GM21381 (cell line): Measurements from ENCODE around the gene PGAM2.

Experiments used
- ATAC-seq: cut with Tn5 transposase; IDR thresholded peaks from one replicate; pipeline ENCODE4 v1.9.1; 2021; ENCODE audit warnings: mild to moderate bottlenecking, moderate library complexity; ENCODE audit not compliant: unreplicated experiment

The PGAM2 gene

GRCh38 chr7:44065431-44066110 lies at the start of gene PGAM2:
TSS of gene PGAM2 (minus strand) at chr7:44065567. CDS start at chr7:44065529, 38 bp downstream.
- no peak for ATAC-seq

DNA sequence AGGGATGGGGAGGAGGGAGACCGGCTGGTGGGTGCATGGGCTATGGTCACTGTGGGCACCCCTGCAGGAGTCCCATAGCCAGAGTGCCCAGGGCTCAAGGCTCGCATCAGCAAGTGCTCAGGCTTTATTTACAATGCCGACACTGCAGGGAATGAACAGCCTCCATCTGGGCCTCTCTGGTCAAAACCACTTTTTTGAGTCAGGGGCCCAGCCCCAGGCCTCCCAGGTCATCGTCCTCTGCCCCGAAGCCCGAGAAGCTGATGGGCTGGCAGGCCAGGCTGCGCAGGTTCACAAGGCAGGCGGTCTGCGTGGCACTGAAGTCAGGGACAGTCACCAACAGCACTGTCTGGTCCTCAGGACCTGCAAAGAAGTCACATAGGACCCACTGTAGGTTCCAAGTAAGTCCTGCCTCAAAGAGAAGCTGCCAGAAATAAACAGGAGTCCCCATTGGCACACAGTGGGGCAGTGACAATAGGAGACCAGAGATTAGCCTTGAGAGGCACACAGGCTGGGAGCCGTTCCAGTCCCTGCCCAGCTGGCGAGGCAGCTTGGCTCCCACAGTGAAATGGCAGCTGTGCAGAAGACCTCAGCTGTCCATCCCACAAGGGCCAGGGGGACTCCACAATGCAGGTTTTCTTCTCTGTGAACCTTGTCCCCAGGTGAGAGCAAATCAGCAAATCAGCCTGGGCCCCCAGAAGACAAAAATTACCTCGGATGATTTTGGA lies 49.4 kb upstream of the PGAM2 start:
- ATAC-seq: no peak

GRCh38 chr7:44113764-44114354 lies 48.5 kb upstream of the PGAM2 start:
- ATAC-seq: no peak

DNA sequence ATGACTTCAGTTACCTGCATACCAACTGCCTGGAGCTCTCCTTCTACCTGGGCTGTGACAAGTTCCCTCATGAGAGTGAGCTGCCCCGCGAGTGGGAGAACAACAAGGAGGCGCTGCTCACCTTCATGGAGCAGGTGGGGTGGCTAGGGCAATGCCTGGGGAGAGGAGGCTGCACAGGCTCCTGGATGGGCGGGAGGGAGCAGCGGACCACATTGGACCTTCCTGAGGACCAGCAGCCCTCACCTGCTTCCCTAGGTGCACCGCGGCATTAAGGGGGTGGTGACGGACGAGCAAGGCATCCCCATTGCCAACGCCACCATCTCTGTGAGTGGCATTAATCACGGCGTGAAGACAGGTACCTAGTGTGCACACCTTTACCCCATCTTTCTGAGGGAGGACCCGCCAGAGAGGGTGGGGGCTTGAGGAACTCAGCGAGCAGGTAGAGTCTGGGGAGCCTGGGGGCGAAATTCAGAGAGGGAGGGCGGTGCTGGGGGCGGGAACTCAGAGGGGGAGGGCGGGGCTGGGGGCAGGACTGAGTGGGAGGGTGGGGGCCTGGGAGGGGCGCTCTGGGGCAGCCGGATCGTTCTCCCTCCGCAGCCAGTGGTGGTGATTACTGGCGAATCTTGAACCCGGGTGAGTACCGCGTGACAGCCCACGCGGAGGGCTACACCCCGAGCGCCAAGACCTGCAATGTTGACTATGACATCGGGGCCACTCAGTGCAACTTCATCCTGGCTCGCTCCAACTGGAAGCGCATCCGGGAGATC lies 47.8 kb upstream of the PGAM2 start:
- no peak for ATAC-seq

DNA sequence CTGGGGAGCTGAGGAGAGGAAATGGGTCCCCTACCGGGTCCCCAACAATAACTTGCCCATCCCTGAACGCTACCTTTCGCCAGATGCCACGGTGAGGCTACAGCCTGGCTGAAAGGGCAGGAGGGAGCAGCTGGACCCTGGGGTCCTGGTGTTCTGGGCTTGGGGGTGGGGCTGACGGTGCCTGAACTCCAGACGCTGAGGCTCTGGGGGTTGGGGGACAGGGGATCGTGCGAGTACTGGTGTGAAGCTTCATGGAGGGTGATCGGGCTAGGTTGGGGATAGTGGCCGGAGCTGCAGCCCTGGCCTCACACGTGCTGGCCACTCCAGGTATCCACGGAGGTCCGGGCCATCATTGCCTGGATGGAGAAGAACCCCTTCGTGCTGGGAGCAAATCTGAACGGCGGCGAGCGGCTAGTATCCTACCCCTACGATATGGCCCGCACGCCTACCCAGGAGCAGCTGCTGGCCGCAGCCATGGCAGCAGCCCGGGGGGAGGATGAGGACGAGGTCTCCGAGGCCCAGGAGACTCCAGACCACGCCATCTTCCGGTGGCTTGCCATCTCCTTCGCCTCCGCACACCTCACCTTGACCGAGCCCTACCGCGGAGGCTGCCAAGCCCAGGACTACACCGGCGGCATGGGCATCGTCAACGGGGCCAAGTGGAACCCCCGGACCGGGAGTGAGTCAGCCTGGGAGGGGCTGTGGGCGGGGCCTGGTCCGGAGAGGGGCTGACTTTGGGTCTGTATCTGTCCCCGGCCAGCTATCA lies 47.0 kb upstream of the PGAM2 start:
- no peak for ATAC-seq

GRCh38 chr7:44111761-44112160 lies 46.4 kb upstream of the PGAM2 start:
- no peak for ATAC-seq

- no peak for ATAC-seq
Observed at GRCh38 chr7:44110719-44111635, 45.6 kb upstream of the PGAM2 start.

GRCh38 chr7:44109991-44110390 lies 44.6 kb upstream of the PGAM2 start:
- no peak for ATAC-seq

DNA sequence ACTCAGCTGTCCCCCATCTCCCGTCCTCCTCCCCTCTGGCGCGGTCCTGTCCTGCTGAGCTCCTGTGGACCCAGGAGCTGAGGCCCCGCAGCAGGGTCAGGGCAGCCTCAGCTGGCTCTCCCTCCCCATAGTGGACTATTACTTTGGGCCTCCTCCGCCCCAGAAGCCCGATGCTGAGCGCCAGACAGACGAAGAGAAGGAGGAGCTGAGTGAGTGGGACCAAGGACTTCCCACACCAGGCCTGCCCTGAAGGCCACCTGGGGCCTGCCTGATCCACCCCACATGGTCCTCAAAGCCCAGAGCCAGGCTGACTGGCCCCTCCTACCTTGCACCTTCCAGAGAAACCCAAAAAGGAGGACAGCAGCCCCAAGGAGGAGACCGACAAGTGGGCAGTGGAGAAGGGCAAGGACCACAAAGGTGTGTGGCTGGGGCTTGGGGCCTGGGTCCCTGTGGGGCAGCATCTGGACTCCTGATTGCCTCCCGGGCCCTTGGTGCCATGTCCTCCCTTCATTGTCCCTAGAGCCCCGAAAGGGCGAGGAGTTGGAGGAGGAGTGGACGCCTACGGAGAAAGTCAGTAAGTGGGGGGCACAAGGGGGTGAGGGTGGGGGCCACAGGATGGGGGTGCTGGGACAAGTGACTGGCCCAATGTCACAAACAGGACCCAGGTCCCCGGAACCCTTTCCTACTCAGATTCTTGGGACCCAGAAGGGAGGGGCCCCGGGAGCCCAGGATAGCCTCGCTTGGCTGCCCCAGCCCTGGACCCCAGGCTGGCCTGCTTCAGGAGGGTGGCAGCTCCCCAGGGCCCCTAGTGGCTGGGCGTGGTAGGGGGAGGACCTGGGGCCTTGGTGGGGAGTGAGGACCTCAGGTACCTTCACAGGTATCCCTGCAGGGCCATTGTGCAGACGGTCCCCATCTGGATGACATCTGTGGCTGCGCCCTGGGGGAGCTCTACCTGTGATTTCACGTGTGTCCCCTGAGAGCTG lies 43.7 kb upstream of the PGAM2 start:
- no peak for ATAC-seq

DNA sequence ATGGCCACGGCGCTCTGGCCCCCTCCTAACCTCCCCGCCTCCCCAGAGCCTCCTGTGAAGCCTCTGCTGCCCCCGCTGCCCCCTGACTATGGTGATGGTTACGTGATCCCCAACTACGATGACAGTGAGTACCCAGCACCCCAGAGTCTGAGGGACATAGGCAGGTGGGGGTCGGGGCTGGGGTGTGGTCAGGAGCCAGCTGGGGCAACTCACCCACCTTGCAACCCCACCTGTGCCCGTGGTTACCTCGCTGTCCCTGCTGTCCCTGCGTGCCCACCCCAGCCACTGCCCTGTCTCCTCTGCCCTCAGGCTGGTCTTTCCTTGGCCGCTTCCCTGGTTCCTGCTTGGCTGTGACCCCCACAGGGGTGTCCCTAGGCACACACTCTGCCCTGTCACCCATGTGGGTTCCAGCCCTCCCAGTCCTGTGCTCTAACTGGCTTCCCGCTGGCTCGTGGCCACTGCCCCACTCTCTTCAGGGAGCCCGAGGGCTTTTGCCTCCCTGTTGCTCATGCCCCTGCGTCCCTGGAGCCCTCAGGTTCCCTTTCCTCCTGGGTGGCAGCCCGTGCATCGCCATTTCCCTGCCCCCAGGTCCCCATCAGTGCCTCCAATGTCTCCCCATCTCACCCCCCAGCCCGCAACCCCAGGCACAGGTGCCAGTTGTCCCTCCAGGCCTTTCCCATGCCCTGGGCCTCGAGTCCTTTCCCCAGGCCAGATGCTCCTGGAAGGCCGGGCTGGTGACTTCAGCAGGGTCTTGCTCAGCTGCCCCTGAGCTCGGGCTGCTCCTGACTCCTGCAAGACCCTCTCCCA lies 42.8 kb upstream of the PGAM2 start:
- no peak for ATAC-seq

DNA sequence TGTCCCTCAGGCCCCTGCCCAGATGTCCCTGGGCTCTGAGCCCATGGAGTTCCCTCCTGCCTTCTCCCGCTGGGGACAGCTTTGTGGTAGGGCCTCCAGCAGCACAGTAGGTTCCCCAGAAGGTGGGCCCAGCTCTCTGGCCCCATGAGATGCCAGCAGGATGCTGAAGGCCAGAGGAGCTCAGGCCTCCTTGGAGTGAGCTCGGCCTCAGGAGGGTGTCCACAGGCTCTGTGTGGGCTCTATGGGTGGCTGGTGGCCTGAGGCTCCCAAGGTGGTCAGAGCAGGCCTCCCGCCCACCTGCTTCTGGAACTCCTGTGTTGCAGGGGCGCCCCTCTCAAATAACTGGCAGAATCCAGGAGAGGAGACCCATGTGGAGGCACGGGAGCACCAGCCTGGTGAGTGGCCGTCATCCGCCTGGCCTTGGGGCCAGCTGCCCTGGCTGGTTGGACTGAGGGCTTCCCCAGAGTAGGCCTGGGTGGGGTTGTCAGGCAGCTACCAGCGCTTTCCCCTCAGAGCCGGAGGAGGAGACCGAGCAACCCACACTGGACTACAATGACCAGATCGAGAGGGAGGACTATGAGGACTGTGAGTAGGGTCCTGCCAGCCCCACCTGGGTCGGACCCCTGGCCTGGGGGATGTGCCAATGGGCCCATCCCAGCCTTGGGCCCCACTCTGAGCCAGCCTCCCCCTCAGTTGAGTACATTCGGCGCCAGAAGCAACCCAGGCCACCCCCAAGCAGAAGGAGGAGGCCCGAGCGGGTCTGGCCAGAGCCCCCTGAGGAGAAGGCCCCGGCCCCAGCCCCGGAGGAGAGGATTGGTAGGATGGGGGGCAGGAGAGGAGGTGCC lies 42.0 kb upstream of the PGAM2 start:
- no peak for ATAC-seq

DNA sequence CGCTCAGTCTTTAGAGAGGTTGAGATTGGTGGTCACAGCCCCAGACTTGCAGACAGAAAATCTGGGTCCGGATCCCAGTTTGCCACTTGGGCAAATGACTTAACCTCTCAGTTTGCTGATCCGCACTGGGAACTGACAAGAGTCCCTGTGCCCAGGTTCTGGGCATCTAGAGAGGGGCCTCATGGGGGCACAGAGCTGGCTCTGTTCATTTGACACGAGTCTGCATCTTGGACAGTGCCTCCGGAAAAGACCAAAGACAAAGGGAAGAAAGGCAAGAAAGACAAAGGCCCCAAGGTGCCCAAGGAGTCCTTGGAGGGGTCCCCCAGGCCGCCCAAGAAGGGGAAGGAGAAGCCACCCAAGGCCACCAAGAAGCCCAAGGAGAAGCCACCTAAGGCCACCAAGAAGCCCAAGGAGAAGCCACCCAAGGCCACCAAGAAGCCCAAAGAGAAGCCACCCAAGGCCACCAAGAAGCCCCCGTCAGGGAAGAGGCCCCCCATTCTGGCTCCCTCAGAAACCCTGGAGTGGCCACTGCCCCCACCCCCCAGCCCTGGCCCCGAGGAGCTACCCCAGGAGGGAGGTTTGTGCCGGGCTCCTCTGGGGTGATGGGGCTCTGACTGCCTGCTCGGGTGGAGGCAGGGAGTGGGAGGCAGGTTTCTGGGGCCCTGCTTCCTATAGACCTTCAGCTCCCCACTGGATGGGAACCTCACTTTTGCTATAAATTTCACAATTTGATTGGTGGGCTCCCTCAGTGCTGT lies 41.1 kb upstream of the PGAM2 start:
- ATAC-seq: no peak

DNA sequence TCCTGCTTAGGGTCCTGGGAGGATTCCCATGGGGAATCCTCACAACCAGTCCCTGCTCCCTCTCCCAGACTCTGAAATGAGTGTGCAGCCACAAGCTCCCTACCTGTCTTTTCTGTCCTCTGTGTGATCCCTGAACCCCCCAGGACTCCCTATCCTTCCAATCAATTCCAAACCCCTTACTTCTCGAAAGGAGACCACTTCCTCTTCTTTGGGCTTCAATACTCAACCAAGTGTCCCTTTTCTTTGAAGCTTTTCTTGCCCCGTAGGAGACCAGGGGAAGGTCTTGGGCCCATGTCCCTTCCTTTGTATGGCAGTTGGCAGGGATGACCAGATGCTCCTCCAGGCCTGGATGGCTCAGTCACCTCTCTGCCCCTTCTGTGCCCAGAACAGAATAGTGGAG lies 40.5 kb upstream of the PGAM2 start:
- ATAC-seq: no peak

DNA sequence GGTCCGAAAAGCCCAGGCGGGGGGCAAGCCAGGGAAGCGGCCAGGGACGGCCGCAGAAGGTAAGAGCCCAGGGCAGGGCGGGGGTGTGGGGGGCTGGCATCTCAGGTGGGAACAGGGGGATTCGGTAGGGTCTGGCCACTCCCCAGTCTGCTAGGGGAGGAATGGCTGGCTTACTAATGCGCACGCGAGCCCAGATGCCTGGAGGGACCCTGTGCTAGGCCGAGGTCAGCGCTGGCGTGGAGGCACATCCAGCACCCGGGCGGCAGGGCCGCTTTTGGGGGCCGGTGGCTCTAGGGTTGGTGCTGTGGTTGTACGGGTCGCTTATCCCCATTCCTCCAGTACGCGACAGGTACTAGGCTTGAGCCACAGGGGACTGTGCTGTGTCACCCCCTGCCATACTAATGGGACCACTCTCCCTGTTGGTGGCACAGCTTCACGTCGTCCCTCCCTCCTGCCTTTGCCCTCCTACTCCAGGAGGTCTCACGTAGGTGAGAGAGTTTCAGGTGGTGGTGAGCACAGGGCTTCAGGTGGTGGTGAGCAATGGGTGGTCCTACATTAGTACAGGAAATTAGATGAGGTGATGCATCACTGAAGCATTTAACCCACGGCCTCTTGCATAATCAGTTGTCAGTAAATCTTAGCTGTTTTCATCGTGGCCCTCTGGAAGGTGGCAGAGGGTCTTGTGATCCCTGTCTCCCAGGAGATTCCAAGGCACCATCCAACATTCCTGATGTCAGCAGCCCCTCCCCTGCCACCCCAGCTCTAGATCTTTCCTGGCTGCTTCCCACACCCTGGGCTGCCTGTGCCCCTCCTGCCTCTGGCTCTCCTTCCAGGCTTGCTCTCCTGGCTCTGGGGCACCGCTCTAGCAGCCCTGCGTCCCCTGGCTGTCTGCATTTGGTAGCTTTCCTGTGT lies 39.7 kb upstream of the PGAM2 start:
- ATAC-seq: no peak
